Keratinocyte (primary cell): ENCODE data around the gene DNAJC7. TPM values are rescaled to one million over a fixed set of nuclear protein-coding genes. Genes with fewer than 3 reads are reported as not detected.

Source experiments
- DNase-seq: peaks from one replicate; pipeline ENCODE4 v3.0.0-alpha.2; 2011; ENCODE audit warnings: low read depth, missing footprints, low spot score
- FAIRE-seq: peaks from 2 replicates; lab custom pipeline; 2011; peaks lifted over from hg19 to GRCh38; lab: Jason Lieb, UNC
- H2AFZ ChIP-seq: 2 replicates; pipeline ENCODE4 v1.6.0; 2012; ENCODE audit warnings: low read length, control low read depth, inconsistent platforms; ENCODE audit not compliant: control insufficient read depth
- H3K27ac ChIP-seq: 2 replicates; pipeline ENCODE4 v1.5.1; 2011; ENCODE audit warnings: low read length; ENCODE audit not compliant: control insufficient read depth, insufficient read depth
- H3K27me3 ChIP-seq: 3 replicates; pipeline ENCODE4 v1.6.0; 2011; ENCODE audit warnings: low read length; ENCODE audit not compliant: control insufficient read depth, insufficient read depth; ENCODE audit errors: extremely low read depth
- H3K36me3 ChIP-seq, 2 experiments: 2 replicates in 1 of 2; 3 replicates in 1 of 2; pipeline ENCODE4 v1.5.1; 2011; ENCODE audit warnings: low read length in 2 of 2, mild to moderate bottlenecking in 1 of 2; ENCODE audit not compliant: control insufficient read depth in 2 of 2, insufficient read depth in 2 of 2; ENCODE audit errors: extremely low read depth in 1 of 2
- H3K4me1 ChIP-seq: 3 replicates; pipeline ENCODE4 v1.5.1; 2011; ENCODE audit warnings: low read length; ENCODE audit not compliant: control insufficient read depth, insufficient read depth; ENCODE audit errors: extremely low read depth
- H3K4me2 ChIP-seq: 3 replicates; pipeline ENCODE4 v1.6.0; 2011; ENCODE audit warnings: low read depth, low read length; ENCODE audit not compliant: control insufficient read depth, insufficient read depth; ENCODE audit errors: extremely low read depth
- H3K4me3 ChIP-seq, 3 experiments: fragments of 200-600 bp in 1 of 3; sonication (generic) in 1 of 3; 2 replicates in 2 of 3; 3 replicates in 1 of 3; pipeline ENCODE4 v1.5.1; 2011 to 2016; ENCODE audit warnings: low read length in 3 of 3, mild to moderate bottlenecking in 3 of 3, control low read depth in 2 of 3, inconsistent platforms in 1 of 3, low read depth in 1 of 3, mixed read lengths in 1 of 3, mixed run types in 1 of 3, moderate library complexity in 1 of 3; ENCODE audit not compliant: control insufficient read depth in 2 of 3, insufficient read depth in 2 of 3; ENCODE audit errors: extremely low read depth in 1 of 3
- H3K79me2 ChIP-seq: 2 replicates; pipeline ENCODE4 v1.6.0; 2012; ENCODE audit warnings: low read length; ENCODE audit not compliant: control insufficient read depth, insufficient read depth
- H3K9ac ChIP-seq: 3 replicates; pipeline ENCODE4 v1.6.0; 2011; ENCODE audit warnings: low read length; ENCODE audit not compliant: control insufficient read depth, insufficient read depth; ENCODE audit errors: extremely low read depth
- H3K9me1 ChIP-seq: 3 replicates; pipeline ENCODE4 v1.6.0; 2011; ENCODE audit warnings: low read length; ENCODE audit not compliant: control insufficient read depth, insufficient read depth; ENCODE audit errors: extremely low read depth
- H3K9me3 ChIP-seq: 2 replicates; pipeline ENCODE4 v1.5.1; 2012; ENCODE audit warnings: low read depth, low read length; ENCODE audit not compliant: control insufficient read depth
- H4K20me1 ChIP-seq: 3 replicates; pipeline ENCODE4 v1.6.0; 2011; ENCODE audit warnings: low read length; ENCODE audit not compliant: control insufficient read depth, insufficient read depth; ENCODE audit errors: extremely low read depth
- EZH2 ChIP-seq: IDR thresholded peaks from one replicate; pipeline ENCODE4 v1.6.1; 2012; ENCODE audit warnings: inconsistent platforms, mild to moderate bottlenecking, low read length, moderate library complexity
- dilution Hi-C: fragments of 300-500 bp; cut with MboI; formaldehyde crosslinking; loops from one replicate; pipeline ENCODE4 v1.7.0; 2020; ENCODE audit warnings: low sequenced_read_pairs; ENCODE audit not compliant: extremely low pct_ligation_motif_present
- polyA plus RNA-seq, 5 experiments: library from polyadenylated mRNA; depleted of rRNA in 3 of 5; stranded (reverse) in 3 of 5; stranded (forward) in 1 of 5; unstranded in 1 of 5; fragments of >200 nt; gene quantifications; 1 replicate in 1 of 5; 2 replicates in 3 of 5; 3 replicates in 1 of 5; pipeline versions ENCODE4 v1.2.1 to v1.2.3, GENCODE V29; 2011 to 2012; ENCODE audit warnings: missing spikeins in 2 of 5, low read depth in 1 of 5, low replicate concordance in 1 of 5
- TF ChIP-seq, protein P1 (sequence below), 3 experiments: IDR thresholded peaks in 1 of 3; conservative IDR thresholded peaks in 1 of 3; optimal IDR thresholded peaks in 1 of 3; 2 replicates in 2 of 3; 3 replicates in 1 of 3; pipeline versions ENCODE3 to v1.5.1; 2011; ENCODE audit warnings: low read length in 3 of 3, mild to moderate bottlenecking in 3 of 3, moderate library complexity in 2 of 3, control low read depth in 1 of 3, inconsistent platforms in 1 of 3; ENCODE audit not compliant: insufficient read depth in 2 of 3; ENCODE audit errors: extremely low read depth in 1 of 3

DNAJC7 gene
- polyA plus RNA-seq, 1 donor (not counting 4 experiments of a cell fraction or from before 2014, with no cell fraction given): 82.5 TPM

- Histone ChIP-seq H3K79me2 (no peaks in the 10 kb centered on the region), H3K4me2 (no peak overlapping the region), H2AFZ (no peak overlapping the region), H3K9ac (no peak overlapping the region), H3K4me3 (no peak overlapping the region), H3K27ac (no peak overlapping the region), H3K4me1 (no peaks in the 10 kb centered on the region), H3K9me3 (no peaks in the 10 kb centered on the region), H4K20me1 (no peaks in the 10 kb centered on the region), H3K36me3 (no peaks in the 10 kb centered on the region), H3K9me1 (no peaks in the 10 kb centered on the region), H3K27me3 (peaks cover under 1% of the 10 kb centered on the region)
- TF ChIP-seq, protein P1, sequence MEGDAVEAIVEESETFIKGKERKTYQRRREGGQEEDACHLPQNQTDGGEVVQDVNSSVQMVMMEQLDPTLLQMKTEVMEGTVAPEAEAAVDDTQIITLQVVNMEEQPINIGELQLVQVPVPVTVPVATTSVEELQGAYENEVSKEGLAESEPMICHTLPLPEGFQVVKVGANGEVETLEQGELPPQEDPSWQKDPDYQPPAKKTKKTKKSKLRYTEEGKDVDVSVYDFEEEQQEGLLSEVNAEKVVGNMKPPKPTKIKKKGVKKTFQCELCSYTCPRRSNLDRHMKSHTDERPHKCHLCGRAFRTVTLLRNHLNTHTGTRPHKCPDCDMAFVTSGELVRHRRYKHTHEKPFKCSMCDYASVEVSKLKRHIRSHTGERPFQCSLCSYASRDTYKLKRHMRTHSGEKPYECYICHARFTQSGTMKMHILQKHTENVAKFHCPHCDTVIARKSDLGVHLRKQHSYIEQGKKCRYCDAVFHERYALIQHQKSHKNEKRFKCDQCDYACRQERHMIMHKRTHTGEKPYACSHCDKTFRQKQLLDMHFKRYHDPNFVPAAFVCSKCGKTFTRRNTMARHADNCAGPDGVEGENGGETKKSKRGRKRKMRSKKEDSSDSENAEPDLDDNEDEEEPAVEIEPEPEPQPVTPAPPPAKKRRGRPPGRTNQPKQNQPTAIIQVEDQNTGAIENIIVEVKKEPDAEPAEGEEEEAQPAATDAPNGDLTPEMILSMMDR (optimal IDR thresholded peaks at IDR 0.05 in 1 of 3, IDR thresholded peaks at IDR 0.05 in 1 of 3, conservative IDR thresholded peaks at IDR 0.05 in 1 of 3; ENCODE audit: extremely low read depth in 1 of 3, insufficient read depth in 2 of 3, low read length in 3 of 3): no peak
- no peak for TF ChIP-seq EZH2
- dilution Hi-C loops: no loop called here
- FAIRE-seq (no peak), DNase-seq (no peak)
These were observed 43.0 kb upstream of the DNAJC7 start for GRCh38 chr17:42060231-42060630.

DNA sequence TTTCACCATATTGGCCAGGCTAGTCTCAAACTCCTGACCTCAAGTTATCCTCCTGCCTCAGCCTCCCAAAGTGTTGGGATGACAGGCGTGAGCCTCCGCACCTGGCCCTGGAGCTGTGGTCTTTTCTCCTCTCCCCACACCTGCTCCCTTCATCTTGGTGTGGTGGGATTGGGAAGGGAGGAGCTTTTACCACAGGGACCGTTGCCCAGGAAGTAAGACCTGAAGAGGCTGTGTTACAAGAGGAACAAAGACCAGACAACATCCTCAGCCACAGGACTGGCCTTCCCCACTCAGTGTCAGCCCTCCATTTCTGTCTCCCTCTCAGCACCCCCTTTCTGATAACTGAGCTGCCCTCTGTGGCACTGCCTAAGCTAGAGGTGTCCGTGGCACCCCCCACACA lies 42.6 kb upstream of the DNAJC7 start:
- FAIRE-seq (no peak), DNase-seq (no peak)
- Histone ChIP-seq H3K36me3 (no peaks in the 10 kb centered on the region), H3K9me1 (no peaks in the 10 kb centered on the region), H4K20me1 (no peaks in the 10 kb centered on the region), H3K9me3 (no peaks in the 10 kb centered on the region), H3K9ac (no peak overlapping the region), H3K4me1 (no peaks in the 10 kb centered on the region), H3K27me3 (peaks cover 5% of the 10 kb centered on the region), H3K27ac (no peak overlapping the region), H3K4me2 (no peak overlapping the region), H3K4me3 (no peak overlapping the region), H3K79me2 (no peaks in the 10 kb centered on the region), H2AFZ (no peak overlapping the region)
- dilution Hi-C loops: no loop called here
- TF ChIP-seq, protein P1 (optimal IDR thresholded peaks at IDR 0.05 in 1 of 3, IDR thresholded peaks at IDR 0.05 in 1 of 3, conservative IDR thresholded peaks at IDR 0.05 in 1 of 3; ENCODE audit: extremely low read depth in 1 of 3, insufficient read depth in 2 of 3, low read length in 3 of 3): no peak
- TF ChIP-seq EZH2: no peak
